Fibroblast of skin of left quadriceps (primary cell): ENCODE data around the gene ASTN2.

Experiments used
- DNase-seq, 2 experiments: peaks; one replicate each; pipeline ENCODE4 v3.0.0-alpha.2; 2013; ENCODE audit warnings: low read depth in 2 of 2

Gene ASTN2

DNA sequence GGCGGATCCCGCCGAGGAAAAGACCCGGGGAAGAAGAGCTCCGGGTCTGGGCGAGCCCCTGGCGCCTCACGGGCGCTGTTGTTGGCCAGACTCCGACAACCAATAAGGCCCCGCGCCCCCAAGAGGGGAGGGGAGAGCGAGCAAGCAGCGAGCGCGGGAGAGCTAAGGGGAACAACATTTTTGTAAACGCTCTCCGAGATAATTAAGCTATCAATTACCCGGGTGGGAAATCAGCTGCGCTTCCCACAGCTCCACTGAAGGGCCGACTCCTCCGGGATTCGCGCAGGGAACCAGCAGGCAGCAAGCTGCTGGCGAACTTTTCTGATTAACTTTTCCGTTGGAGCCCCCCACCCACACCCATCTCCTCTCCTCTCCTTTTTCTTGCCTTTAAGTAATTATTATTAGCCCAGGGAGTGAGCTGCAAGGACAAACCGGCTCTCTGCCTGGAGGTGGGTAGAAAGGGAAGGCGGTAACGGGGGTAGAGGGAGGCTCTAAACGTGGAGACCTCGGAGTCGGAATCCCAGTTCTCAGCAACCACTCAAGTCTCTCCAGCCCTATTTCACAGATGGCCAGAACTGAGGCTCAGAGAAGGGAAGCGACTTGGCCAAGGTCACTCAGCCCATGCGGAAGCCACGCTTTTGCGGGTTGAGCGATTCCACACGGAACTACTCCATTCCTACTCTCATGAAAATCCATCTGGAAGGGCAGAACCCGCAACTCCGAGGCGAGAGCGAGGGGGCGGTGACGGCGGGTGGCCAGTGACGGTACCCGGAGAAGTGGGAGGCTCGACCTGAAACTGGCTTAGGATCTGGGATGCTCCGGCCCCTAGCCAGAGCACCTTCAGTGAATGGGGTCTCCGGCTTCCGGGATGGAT, 1.3 kb downstream of the ASTN2 start:
- no peak for DNase-seq

DNA sequence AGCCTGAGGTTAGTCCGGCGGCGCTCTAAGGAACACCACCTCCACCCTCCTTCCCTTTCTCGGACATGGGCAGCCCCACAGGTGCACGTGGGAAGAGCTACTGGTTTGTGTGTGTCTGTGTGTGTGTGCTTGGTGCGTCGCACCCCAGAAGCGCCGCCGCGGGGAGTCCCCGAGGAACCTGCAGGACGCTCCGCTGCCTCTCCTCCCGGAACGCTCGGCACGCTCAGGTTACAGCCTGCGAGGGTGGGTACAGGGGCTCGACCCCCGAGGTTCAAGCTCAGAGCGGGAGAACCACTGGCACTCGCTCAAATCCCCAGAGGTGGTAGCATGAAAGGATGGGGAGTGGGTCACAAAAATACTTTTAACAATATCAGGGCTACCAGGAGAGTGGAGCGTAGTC, 2.0 kb downstream of the ASTN2 start:
- no peak for DNase-seq

DNA sequence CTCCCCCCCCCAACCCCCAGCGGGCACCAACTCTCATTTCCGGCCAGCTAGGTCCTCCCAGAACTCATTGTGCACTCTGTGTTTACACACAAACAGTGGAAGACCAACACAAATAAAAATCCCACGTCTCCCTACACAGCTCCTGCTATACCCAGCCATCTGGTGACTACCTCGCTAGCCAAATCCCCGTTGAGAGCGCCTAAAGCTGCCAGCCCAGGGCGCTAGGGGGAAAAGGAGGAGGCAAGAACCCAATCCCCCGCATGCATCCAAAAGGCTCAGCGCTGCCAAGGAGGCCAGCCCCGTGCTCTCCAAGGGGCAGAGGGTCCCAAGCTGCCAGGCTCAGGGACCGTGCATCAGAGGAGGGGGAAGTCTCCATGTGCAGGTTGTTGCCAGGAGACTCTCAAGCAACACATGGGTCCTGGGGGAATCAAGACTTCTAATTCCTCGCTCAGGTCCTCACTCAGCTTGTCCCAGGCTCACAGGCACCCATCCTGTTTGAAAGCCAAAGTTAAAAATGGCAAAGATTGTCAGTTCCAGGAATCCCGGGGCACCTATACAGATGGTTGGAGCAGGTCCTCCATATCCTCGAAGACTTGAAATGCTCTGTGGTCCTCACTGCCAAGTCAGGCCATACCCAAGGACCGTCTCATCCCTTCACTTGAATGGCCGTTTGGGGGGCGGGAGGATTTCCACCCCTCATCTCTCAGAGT, 2.7 kb downstream of the ASTN2 start:
- DNase-seq, result no peak

DNA sequence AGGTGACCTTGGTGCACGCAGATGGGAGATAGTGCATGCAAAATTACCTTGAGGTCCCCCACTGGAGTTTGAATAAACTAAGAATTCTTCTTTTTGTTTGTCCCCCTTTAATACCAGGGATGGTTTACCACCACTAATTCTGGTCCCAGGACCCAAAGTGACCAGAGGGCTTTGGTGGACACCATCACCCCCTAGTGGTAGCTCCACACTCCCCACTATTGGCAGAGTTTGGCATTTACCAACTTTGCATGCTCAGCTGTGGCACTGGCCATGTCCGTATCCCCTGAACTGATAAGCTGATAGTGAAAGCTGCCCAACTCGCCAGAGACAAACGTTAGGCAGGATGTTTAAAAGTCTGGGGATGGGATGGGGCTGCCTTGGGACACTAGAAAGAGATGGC, 3.3 kb downstream of the ASTN2 start:
- DNase-seq, result no peak

DNA sequence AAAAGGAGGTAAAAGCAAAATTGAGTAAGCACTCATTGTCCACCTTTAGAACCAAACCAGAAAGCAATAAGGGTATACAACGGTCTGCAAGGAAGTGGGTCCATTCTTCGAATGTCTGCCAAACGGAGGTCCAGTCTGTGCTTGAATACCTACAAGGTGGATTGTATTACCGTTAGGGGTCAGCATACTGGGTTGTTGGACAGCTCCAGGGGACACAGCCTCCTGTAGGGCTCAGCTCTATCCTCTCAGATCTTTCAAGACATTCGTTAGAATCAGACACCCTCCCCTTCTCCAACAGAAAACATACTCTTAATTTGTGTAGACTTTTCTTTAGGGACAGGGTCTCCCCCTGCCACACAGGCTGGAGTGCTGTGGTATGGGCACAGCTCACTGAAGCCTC, 5.5 kb downstream of the ASTN2 start:
- DNase-seq, result no peak

DNA sequence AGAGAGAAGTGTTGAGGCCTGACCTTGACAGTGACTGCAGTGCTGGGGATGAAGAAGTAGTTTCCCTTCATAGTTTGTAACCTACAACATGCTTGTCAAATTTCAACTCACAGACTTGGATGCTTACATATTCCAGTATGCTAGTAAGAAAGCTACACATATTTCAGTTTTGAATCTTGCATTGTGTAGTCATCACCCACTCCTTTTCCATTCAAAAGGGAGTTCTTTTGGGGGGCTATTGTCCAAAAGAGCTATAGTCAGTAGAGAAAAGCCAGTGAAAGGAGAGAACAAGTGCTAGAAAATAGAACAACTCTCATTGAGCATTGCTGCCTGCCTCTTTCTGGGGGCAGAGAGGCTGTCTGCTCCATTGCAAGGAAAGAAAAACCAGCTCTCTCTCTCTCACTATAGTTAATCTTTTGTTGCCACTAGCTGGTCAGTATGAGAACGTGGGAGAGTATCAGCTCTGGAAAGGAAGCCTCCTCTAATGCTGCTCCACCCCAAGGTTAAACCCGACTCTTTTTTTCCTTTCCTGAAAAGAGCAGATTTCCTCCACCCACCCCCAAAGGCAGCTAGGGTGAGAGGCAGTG, 7.3 kb downstream of the ASTN2 start:
- DNase-seq, result no peak

DNA sequence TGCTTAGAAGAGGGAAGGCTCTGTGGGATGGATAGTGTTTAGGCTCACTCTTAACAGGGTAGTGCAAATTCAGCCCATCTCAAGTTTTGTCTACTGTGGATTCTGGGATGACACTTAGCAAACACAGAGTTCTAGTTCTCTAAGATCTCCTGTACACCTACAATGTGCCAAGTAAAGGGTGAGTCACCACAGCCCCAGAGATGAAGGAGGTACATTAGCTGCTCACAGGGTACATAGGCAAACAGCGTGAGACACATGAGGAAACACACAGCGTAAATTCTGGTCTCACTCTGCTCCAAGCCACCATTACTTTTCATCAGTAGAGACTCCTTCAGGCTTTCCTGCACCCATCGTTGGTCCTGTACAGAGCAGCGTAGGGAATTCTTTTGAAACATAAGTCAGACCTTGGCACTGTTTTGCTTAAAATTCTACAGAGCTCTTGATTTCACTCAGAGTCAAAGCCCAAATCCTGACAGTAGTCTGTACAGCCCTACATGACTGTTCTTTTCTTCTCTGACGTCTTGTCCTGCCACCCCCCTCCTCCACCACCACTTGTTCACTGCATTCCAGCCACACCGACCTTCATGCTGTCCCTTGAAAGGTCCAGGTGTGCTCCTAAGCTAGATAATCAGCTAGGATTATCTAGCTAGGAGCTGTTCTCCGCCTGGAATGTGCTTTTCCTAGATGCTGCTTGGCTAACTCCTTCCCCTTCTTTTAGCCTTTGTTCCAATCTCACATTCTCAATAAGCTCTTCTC, 8.7 kb downstream of the ASTN2 start:
- no peak for DNase-seq

DNA sequence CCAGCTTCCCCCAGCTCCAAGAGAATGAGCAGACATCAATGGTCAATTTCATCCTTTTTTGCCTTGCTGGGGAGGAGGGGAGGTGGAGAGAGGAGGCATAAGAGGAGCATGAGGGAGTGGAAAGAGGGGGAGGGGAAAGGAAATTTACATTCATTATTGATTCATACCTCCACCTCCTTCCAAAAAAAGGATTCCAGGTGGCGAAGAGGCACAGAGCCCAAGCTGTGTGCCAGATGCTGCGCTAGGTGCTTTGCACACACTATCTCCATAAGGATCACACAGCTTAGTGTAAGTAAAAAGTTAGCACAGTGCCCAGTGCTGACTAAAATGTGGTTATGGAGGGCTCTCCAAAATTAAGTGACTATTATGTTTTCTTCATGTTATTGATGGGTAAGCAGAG, 11.0 kb downstream of the ASTN2 start:
- no peak for DNase-seq

DNA sequence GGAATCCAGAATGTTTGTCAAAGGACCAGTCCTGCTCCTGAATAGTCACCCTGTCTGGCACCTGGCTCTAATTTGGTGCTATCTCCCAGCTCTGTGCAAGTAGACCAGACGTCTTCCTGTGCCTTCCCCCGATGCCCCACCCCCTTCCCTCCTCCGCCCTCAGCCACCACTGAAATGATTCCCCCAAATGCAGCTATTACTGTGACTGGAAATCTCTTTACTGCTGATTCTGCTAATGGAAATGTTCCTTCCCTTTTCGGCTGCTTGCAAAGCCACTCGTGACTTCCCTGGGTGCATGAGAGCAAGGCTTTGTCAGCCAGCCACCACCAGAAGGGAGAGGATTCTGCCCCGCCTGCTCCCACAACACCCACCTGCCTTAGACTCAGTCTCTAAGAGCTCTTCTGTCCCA, 11.4 kb downstream of the ASTN2 start:
- DNase-seq, result no peak

DNA sequence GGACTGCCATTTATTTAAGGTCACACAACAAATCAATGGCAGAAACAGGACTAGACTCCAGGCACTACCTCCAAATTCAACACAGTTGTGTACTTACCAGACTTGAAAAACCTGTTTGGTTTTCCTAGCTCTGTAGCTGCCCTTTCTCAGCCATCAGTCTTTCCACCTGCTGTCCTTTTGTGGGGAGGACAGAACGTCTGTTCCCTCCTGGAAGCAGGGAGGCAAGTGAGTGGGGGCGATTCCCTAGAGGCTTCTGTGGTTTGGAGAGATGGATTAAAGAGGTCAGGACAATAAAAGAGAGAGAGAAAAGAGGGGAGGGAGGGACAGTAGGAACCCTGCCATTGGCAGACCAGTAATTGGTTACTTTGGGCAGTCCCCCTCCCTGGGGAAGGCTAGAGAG, 14.7 kb downstream of the ASTN2 start:
- no peak for DNase-seq

DNA sequence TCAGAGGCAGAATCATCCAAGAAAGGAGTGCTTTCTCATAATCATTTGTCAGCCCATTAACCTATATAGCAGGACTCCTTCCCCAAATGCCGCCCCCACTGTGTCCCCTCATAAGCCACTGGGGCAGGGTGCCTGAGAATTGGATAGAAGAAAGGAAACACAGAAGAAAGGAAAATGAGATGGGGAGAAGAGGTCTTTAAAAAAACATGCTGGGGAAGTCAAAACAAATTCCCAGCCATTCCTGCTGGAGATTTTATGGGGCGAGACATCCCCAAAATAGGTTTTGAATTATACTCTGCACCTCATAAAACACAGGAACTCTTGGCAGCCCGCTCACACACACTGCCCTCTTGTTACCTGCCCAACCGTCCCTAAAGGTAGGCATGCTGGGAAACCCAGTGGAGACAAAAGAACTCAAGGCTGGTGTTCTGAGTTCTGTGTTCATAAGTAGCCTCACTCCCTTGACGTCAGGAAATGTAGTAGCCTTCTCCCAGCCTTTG, 19.7 kb downstream of the ASTN2 start:
- no peak for DNase-seq

DNA sequence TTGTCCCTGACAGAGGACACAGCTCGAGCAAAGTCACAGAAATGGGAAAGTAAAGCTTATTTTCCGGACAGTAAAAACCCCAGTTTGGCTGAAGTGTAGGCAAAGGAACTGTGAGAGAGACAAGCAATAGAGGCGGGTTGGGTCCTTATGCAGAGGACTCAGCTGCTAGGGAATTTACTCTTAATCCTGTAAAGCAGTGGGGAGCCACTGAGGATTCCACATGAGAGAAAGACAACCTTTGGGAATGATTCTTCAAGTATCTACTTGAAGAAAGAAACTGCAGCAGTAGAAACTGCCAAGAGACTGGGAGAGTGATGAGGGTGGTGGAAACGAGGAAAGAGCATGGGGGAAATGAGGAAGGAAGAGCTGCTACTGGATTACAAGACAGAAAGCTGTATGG, 20.2 kb downstream of the ASTN2 start:
- no peak for DNase-seq

DNA sequence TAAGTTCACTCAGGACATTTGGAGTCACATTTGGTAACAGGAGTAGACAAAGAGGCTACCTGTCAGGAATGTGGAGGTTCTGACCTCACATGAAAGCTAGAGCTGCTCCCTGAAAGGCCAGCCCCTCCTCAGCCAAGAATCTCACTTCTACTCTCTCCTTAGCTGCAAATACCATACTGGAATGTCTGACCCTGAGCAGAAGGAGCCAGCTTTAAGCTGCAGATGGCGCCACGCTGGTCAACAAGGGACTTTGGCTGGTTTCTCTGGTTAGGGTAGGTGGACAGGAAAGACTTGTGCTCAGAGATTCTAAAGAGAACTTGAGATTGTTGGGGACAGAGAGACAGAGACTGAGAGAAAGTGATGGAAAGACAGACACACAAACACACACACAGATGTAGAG, 21.9 kb downstream of the ASTN2 start:
- no peak for DNase-seq

DNA sequence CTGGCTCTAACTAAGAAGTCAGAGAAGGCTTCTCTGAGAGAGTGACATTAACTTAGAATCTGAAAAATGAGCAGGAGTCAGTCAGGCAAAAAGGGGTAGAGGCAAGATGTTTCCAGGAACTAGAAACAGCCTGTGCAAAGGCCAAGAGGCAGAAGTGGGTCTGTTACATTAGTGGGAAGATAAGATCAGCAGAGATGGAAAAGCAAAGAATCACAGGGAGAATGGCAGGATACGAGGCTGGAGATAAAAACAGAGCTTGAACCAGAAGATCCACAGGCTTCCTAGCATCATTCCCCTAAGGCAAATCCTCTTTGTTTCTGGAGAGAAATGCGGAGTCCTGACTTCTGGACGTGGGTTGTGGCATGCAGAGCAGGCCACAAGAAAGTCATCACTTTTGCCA, 27.4 kb downstream of the ASTN2 start:
- no peak for DNase-seq

DNA sequence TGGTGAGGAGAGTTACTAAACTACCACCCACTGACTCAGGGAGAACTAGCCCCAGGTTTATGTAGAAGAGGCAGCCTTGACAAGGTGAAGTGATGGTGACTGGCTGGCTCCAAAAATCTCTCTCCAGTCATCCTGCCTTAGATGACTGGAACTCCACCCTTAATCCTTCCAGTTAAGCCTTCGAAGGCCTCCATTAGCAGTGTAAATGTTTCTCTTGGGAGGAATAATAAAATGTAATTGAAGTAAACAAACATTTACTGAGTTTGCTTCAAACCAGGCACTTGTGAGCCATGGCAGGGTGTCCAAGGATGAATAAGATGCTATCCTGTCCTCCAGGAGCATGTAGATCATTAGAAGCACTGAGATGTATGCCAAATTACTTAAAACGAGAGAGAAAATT, 35.5 kb downstream of the ASTN2 start:
- no peak for DNase-seq

DNA sequence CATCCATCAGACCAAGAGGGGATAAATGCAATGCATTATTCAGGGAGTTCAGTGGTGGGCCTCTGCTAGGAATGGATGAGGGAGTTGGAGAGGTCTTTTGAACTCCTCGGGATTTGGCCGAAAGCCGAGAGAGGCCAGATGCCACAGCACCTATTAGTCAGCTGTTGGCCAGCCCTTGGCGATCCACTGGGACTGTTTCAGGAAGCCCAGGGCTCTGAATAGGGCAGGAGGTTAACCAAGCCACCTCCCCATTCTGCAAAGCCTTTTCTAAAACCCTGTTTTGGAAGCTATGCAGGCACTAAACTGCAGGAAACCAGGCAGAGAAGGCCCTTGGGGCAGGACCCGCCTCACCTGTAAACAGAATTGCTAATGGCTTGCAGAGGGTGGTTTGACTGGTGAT, 37.8 kb downstream of the ASTN2 start:
- DNase-seq, result no peak

DNA sequence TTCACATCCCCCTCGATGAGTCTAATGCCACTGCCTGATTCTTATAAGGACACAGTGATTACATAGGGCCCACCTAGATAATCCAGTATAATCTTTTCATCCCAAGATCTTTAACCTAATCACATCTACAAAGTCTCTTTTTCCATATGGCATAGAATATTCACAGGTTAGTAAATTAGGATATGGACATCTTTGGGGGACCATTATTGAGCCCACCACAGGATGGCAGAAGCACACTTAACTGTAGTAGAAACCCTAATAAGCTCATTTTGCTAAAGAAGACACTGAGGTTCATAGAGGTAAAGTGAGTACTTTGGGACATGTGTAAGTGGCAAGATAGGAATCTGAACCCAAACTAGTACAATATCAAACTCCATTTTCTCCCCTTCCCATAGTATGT, 38.9 kb downstream of the ASTN2 start:
- DNase-seq, result no peak

DNA sequence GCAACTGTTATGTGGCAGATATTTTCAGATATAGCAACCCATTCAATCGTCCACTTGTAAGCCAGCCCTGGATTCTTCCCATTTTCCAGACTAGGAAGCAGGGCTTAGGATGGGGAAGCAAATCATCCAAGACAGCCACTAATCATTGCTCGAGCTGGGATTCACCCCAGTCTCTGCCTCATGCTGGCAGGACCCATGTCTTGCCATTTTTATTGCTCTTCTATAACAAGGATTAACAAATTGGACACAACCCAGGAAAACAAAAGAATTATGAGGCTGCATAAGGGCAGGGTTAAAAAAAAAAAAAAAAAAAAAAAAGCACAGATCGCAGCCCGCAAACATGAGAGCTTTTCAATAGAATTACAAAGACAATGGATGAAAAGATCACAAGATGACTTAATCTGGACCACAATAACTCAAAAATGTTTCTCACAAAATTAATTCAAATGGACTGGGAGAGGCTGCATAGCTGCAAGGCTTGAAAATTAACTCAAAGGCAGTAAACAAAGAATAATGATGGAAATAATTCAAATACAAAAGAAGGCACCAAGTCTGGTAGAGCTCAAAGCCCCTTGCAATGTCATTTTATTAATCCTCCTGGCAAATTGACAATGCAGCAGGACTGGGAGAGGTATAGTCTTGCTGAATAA, 40.7 kb downstream of the ASTN2 start:
- DNase-seq, result no peak

DNA sequence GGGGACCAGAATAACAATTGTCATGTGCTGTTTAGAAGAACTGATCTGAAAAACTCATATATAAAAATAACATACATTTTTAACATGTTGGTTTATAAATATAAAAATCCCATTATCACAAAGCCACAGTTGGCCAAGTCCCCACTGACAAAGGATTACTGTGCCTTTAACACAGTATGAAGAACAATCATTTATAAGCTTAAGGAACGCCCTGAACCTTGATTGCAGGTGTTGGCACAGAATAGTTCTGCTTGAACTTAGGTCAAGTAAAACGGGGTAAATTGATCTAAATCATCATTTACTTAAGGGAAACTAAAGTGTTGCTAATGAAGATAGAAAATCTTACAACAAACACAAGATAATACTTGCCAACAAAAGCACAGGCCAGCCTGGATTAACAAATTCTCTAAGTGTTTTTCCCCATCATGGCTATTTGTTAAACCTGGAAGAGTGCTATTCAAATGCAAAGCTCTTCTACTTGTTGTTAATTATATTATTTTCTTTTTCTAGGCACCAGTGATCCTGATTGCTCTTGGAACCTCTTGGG, 46.1 kb downstream of the ASTN2 start:
- no peak for DNase-seq

DNA sequence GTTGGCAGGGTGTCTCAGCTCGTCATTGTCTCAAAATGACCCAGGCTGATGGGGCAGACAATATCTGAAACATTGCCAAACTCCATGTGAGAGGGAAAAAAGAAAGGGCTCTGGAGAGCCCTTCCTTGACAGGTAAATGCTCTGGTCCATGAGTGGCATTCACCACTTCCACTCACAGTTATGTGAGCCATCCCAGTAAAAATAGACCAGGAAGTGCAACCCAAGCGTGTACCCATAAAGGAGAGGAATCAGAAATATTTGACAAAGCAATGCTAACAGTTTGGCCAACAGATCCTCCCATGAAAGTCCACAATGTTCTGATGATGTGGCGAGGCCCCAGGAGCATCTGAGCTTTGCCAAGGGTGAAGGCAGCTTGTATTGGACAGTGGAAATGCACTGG, 49.4 kb downstream of the ASTN2 start:
- DNase-seq, result no peak

DNA sequence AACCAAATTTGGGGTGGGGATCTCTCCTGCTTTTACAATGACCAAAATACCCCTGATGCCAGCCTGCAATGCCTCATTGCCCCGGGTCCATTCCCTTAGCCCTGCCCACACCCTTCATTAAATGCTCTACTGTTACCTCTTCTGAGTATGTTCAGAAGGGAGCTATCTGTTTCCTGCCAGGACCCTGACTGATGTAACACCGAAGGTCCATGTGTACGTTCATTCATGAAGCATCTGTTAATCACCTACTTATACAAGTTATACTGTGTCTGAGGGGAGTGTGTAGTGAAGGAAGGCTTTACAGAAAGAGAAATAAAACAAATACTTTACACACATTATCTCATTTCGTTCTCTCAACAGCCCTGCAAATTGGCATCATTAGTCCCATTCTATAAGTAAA, 51.9 kb downstream of the ASTN2 start:
- no peak for DNase-seq
